NT2/D1 (cell line): ENCODE results near the gene ADGRD1.

Experiments used
- SUZ12 ChIP-seq: IDR thresholded peaks from 2 replicates; pipeline ENCODE4 v1.6.1; 2011; ENCODE audit not compliant: insufficient read length, insufficient read depth; ENCODE audit errors: extremely low read depth
- ZNF274 ChIP-seq: IDR thresholded peaks from 2 replicates; pipeline ENCODE4 v1.6.1; 2011; ENCODE audit warnings: mild to moderate bottlenecking, low read depth, low read length

GRCh38 chr12:131034631-131035244 is 81.0 kb downstream of the ADGRD1 start:
- TF ChIP-seq ZNF274 (no peak), SUZ12 (no peak)
